Renal cortical epithelial cell (primary cell): Measurements from ENCODE around the gene GPR158. TPM values are rescaled to one million over a fixed set of nuclear protein-coding genes. Genes with fewer than 3 reads are reported as not detected.
"Not testable (repeated sequence)": the region's sequence is repeated elsewhere in the genome, so short reads cannot be mapped to it uniquely, and the experiment has no call there.

Source experiments
- DNase-seq: peaks from one replicate; pipeline ENCODE4 v3.0.0-alpha.2; 2011; ENCODE audit warnings: low read depth
- total RNA-seq: library from RNA; depleted of rRNA; stranded (reverse); fragments of >200 nt; gene quantifications from 2 replicates; pipeline ENCODE4 v1.2.3, GENCODE V29; 2014

The GPR158 gene, protein sequence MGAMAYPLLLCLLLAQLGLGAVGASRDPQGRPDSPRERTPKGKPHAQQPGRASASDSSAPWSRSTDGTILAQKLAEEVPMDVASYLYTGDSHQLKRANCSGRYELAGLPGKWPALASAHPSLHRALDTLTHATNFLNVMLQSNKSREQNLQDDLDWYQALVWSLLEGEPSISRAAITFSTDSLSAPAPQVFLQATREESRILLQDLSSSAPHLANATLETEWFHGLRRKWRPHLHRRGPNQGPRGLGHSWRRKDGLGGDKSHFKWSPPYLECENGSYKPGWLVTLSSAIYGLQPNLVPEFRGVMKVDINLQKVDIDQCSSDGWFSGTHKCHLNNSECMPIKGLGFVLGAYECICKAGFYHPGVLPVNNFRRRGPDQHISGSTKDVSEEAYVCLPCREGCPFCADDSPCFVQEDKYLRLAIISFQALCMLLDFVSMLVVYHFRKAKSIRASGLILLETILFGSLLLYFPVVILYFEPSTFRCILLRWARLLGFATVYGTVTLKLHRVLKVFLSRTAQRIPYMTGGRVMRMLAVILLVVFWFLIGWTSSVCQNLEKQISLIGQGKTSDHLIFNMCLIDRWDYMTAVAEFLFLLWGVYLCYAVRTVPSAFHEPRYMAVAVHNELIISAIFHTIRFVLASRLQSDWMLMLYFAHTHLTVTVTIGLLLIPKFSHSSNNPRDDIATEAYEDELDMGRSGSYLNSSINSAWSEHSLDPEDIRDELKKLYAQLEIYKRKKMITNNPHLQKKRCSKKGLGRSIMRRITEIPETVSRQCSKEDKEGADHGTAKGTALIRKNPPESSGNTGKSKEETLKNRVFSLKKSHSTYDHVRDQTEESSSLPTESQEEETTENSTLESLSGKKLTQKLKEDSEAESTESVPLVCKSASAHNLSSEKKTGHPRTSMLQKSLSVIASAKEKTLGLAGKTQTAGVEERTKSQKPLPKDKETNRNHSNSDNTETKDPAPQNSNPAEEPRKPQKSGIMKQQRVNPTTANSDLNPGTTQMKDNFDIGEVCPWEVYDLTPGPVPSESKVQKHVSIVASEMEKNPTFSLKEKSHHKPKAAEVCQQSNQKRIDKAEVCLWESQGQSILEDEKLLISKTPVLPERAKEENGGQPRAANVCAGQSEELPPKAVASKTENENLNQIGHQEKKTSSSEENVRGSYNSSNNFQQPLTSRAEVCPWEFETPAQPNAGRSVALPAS (N-terminal part only)
- total RNA-seq, result not detected in 2 replicates

DNA sequence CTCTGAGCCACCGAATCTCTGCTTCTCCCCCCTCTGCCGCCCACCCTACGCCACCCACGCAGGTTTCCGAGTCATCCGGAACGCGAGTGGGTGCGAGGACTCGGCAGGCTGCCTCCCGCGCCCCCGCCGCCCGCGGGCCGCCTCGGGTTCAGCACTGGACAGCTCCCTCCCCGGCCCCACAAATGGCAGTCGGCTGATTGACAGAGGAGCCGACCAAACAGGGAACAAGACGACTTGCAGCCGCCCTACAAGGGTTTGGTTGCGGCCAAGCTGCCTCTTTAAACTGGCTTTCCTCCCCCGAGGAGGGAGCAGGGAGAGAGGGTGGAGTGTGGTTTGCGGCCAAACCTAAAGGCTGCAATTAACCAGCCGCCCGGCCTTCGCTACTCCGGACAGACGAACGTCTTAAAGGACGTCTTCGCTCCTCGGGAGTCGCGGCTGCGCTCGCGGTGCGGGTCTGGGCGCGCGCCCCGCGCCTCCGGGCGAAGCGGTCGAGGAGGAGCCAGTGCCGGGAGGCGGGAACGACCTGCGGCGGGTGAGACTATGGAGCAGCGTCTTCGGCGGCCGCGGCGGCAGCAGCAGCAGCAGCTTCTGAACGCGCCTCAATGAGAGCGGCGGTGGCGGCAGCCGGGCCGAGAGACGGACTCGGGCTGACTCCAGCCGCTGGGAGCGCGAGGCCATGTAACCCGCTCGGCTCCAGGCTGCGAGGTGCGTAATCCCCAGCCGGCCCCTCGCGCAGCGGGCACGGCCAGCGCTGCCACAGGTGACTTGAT, at the start of gene GPR158:
Gene GPR158, plus strand, starts transcription at position 541 of the 770 bp plus-strand sequence. CDS start 420 bp downstream, outside the sequence.
- DNase-seq, result peak; percentile 83

DNA sequence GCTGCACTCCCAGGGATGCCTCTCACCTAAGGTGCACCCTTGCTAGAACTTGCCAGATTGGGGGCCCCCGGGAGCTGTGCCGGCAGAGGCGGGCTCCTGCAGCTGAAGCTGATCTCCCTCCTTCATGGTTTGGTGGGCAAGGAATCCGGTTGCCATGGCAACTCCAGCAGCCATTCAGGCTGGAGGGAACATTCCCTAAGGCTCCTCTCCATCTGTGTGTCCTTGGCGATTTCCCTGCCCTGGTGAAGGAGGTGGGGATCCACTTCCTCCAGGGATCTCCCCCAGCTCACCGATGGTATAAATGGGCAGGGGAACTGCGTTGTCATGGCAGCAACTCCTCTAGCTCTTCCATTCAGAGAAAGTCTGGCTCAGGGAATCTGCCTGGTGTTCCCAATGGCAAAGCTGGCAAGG, 49.6 kb upstream of the GPR158 start:
- DNase-seq, result peak; percentile 6

DNA sequence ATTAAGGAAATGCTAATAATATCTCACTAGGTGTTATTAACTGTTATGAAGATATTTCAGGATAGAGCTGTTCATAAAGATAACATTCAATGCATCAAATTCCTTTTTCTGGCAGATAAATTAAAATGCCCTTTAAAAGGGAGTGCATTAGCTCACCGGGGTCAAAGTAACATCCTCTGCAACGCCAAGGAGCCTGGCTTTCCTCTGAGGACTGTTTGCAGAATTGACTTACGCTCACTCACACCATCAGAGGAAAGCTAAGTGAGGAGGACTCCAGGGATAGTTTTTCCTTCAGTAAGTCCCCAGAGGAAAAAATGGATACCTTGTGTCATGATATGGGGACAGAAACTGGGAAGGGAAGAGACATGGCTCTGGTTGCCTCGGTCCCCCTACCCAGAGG, 45.2 kb upstream of the GPR158 start:
- no peak for DNase-seq

DNA sequence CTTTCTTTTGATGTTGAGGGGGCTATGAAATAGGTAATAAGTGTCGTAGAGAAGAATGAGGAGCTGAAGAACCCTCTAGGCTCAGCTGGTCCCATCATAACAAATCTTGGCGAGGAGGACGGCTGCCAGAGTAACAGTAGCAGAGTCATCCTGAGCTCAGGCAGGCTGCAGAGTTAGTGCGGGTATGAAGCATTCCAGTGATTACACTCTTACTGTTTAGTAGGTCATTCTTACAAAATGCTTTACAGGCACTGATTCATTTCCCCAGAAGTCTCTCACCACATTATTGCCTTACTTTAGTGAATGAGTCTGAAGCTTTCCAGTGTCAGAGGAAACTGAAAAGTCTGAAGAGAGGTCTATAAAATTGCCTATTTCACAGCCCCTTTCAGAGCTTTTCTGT, 43.9 kb upstream of the GPR158 start:
- no peak for DNase-seq

DNA sequence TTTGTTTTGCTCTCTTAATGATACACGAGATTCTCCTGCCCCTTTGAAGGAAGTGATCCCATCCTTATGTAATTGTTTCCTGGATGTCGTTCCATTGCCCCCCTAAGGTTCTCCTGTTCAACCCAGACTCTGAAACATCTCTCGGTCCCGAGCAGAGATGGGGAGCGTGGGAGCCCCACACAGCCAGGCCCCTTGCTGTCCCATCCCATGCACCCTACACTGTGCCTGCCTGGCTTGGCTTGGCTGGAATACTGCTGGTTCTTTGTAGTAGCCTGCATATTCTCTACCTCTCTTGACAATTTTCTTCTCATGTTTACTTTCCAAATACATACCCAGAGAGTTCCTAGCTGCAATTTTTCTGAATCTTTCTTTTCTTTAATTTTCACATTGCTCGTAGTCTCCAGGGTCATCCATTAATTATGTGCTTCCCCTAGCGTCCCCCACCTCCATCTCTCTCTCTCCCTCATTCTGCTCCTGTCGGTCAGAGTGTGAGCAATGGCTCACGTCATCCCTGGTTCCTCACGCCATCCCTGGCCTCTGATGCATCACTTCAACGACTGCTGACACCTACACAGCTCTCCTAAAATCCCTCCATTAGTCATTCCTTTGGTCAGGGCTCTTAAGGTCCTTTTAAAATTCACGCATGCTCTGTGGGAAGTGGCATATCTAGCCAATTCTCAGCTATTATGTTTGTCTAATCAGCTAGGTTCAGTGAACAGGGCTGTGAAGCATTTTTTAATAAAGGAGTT, 32.5 kb upstream of the GPR158 start:
- DNase-seq, result no peak

DNA sequence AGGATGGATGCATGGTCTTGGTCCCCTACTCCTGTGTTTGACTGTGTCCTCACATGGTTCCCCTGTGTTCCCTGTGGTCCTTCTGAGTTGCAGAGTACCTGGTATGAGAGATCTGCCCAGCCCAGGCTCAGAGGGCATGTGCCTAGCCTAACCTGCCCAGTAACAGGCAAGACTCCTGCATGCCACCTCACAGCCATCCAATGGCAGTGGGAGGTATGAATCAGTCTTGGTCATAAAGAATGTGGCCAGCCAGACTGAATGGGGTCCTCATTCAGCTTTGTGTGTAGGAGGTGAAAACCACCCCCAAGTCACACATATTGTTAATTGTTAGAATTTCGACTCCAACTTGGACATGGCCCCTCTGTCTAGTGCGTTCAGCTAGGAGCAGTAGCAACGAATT, 17.2 kb upstream of the GPR158 start:
- no peak for DNase-seq

DNA sequence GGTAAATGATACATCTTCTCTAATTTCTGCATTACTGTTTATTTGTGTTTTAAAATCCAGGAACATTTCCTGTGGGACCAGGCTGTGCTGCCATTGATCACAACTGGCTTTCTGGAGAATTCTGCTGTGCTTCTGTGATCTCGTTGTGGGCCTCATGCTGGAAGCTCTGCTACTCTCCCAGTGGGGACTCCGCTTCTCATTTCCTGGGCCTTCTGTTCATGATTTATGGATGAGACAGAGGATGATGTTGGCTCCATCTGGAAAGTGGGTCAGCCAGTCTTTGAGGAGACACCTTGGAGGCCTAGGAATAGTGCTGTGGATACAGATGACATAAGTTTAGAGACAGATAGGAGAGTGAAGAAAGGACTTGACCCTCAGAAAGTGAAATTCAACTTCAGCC, 15.2 kb upstream of the GPR158 start:
- DNase-seq, result no peak

DNA sequence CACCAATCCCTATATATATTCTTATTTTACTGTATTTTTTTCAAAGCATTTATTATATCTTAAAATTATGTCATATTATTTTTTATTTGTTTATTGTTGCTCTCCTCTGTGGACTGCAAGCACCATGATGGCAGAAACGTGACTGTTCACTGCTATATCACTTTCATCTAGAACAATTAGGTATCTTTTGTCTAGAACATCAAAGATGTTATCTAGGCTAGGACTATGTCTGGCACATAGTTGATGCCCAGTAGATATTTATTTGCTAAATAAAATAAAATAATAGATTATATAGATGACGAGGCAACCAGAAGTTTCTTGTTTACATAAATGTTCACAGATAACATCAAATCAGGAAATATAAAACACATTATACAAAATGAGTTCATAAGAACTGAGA, 12.4 kb upstream of the GPR158 start:
- DNase-seq, result no peak

DNA sequence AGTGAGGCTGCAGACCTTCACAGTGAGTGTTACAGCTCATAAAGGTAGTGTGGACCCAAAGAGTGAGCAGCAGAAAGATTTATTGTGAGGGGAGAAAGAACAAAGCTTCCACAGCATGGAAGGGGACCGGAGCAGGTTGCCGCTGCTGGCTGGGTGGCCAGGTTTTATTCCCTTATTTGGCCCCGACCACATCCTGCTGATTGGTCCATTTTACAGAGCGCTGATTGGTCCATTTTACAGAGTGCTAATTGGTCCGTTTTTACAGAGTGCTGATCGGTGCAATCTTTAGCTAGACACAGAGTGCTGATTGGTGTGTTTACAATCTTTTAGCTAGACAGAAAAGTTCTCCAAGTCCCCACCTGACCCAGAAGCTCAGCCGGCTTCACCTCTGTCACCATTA, 11.3 kb upstream of the GPR158 start:
- DNase-seq, result not testable (repeated sequence)

DNA sequence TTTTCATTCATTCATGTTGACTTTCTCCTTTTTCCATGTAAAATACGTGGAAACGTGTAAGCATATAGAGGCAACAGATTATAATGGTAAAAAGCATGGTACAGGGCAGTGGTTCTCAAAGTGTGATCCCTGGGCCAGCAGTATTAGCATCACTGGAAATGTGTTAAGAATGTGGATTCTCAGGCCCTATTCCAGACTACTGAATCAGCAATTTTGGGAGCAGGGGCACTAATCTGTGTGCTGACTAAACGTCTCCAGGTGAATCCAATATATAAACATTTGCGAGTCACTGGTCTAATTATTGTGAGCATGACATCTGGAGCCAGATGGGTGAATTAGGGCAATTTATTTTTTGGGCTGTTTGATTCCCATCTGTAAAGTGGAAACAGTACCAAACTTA, 5.1 kb upstream of the GPR158 start:
- DNase-seq, result no peak

DNA sequence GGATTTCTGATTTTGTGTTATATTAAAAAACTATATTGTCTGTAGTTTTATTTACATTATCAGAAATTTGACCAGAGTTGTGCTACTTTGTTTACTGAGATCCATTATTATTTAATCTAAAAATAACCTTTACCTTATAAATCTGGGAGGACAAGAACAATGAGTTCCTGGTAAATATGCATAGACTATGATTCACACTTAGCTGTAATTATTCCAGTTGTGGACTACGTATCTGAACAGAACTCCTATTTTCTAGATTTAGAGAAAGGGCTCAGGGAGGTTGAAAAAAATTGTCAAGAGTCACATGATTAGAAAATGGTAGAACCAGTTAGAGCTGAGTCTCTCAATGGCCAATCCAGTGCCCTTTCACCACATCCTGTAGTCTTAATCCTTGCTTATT, 4.2 kb upstream of the GPR158 start:
- no peak for DNase-seq

DNA sequence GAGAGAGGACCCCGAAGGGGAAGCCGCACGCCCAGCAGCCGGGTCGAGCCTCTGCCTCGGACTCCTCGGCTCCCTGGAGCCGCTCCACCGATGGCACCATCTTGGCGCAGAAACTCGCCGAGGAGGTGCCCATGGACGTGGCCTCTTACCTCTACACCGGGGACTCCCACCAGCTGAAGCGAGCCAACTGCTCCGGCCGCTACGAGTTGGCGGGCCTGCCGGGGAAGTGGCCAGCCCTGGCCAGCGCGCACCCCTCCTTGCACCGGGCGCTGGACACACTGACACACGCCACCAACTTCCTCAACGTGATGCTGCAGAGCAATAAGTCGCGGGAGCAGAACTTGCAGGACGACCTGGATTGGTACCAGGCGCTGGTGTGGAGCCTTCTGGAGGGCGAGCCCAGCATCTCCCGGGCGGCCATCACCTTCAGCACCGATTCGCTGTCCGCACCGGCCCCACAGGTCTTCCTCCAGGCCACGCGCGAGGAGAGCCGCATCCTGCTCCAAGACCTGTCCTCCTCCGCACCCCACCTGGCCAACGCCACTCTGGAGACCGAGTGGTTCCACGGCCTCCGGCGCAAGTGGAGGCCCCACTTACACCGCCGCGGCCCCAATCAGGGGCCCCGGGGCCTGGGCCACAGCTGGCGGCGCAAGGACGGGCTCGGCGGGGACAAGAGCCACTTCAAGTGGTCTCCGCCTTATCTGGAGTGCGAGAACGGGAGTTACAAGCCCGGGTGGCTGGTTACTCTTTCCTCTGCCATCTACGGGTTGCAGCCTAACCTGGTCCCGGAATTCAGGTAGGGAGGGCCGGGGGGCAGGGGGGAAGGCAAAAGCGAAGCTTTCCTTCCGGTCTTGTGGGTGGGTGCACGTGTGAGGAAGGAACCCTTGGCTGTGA, 973 bp downstream of the GPR158 start:
- no peak for DNase-seq

DNA sequence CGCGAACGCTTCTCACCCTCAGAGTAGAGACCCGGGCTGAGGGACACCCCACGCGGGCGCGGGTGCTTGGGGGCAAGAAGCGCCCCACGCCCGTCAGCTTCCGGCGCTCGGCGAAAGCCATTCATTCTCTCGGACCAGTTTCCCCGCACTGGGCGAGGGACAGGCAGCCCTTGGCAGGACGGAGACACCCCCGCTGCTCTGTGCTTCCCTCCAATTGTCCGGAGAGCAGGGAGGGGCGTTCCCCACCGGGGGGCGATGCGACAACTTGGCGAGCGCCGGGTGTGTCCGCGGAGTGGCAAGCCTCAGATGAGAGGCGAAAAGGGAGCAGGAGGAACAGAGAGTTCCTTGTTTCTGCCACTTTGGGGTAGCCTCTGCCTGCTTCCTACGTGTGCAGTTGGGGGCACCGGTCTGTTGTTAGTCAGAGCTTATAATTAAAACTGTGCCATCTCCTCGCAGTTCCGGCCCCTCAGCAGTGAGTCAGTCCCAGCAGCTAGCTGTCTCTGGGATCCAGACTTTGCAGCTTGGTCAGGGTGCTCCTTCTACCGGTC, 1.7 kb downstream of the GPR158 start:
- DNase-seq, result no peak

DNA sequence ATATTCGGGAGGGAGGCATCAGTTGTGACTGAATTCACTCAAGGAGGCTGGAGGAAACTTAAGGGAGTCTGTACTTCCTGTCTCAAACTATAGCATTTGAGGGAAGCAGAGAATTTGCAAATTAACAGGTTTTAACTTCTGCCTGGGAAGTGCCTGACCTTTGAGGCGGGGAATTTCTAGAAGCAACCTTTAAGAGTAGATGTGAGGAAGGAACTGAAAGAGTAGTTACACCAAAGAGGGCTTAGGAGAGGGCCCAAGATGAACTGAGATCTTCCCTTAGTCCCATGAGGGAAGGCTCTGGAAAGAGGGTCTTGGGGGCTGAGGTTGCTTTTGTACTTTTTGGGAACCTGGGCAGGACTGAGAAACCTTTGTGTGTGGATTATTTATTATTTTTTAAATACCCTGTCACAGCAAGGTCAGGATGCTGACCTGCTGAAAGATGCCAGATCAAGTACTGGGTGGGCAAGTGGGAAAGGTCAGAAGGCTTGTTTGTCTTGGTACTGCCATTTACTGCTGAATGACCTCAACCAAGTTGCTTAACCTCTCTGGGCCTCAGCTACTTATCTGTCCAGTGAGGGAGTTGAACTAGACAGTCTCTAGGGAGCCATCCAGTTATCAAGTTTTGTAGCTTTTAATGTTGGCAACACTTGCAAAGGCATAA, 2.4 kb downstream of the GPR158 start:
- DNase-seq, result no peak

DNA sequence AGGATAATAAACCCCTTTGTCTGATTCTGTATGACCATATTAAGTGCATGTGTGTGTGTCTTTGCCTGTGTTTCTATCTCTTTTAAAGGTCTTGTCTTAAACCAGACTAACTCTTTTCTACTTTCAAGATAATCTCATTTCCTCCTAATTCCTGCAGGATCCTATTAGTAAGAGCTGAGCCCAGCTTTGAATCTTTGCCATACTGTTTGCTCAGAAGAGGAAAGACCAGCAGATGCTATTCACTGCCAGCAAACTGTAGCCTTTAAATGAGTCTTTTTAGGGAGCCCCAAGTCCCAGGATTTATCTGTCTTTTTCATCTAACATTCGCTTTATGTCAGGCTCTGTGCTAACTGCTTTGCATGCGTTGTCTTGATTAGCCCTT, 2.9 kb downstream of the GPR158 start:
- DNase-seq, result no peak

DNA sequence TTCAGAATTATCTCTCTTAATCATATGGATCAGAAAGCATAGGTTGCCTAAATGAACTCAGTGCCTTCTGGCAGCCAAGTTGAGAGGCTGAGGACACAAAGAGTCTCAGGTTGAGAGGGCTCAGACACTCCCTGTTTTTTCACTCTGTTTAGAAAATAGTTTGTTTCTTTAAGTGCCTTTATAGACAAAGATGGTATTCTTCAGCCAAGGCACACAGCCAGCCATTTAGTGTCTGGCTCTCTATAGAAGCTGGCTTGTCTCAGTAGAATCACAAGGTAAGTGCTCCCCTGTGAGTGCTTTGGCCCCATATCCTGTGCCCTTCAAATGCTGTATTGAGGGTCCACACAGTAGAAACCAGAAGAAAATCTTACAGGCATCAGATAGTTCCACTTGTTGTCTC, 3.6 kb downstream of the GPR158 start:
- no peak for DNase-seq

DNA sequence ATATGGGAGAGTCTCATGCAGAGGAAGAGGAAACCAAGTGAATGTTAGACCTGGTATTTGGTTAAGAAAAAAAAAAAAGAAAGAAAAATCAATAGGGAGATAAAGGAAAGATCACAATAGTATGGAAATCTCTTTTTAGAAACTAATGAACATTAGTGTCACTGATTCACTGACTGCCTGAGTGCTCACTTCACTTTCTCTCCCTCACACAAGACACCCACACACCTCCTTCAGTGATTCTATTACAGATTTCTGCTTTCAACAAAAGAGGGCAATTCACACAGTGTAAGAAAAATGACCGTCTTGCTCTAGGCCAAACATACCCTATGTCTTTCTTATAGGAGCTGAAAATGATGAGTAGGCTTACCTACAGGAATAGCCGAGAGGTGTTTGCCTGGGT, 6.0 kb downstream of the GPR158 start:
- no peak for DNase-seq

DNA sequence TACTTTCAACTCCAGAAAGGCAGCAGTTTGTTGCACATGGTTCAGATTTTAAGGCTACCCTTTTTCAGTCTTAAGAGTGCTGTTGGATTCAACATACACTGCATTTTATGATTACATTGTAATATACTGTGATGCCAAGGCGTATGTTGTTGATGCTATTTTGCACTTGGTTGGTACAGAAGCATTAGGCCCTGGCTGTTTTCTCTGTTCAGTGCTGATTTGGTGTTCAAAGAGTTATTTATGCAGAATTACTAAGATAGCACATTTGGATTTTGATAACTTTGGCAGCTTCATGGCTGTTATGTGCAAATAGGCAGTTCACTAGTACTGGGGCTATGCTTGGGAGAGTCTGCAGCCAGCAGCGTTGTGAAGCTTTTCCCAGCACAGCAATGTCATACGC, 7.8 kb downstream of the GPR158 start:
- no peak for DNase-seq
